GM12872 (cell line): ENCODE measurements around the gene CNIH3.

Experiments
- CTCF ChIP-seq: IDR thresholded peaks from 3 replicates; pipeline ENCODE4 v1.5.1; 2011; ENCODE audit warnings: low read depth, mild to moderate bottlenecking, low read length, moderate library complexity; ENCODE audit not compliant: insufficient read depth

CNIH3 gene

DNA sequence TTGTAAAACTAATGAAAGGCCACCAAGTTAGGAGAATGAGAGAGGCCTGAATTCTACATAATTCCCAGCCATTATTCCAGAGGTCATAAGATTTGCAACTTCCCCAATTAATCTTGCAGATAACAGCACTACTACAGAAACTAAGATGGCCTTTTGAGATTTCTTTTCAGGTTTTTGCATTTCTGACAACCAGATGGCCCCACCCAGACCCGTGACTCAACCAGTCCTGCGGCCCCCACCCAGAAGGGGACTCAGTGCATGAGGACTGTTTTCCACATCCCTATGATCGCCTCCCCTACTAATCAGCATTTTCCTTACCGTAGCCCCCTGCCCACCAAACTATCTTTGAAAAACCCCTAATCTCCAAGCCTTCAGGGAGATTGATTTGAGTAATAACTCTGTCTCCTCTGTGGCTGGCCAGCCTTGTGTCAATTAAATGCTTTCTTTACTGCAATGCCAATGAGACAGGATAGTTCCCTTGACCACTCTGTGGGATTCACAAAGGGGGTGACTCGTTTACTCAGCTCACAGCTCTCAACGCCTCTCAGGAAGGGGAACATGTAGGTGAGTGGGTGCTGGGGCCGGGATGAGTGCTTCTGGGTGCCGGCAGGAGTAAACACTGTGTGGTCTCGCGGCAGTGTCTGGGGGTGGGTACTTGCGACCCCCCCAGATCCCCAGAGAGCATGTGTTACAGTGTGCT lies 10.5 kb upstream of the CNIH3 start:
- no peak for TF ChIP-seq CTCF

DNA sequence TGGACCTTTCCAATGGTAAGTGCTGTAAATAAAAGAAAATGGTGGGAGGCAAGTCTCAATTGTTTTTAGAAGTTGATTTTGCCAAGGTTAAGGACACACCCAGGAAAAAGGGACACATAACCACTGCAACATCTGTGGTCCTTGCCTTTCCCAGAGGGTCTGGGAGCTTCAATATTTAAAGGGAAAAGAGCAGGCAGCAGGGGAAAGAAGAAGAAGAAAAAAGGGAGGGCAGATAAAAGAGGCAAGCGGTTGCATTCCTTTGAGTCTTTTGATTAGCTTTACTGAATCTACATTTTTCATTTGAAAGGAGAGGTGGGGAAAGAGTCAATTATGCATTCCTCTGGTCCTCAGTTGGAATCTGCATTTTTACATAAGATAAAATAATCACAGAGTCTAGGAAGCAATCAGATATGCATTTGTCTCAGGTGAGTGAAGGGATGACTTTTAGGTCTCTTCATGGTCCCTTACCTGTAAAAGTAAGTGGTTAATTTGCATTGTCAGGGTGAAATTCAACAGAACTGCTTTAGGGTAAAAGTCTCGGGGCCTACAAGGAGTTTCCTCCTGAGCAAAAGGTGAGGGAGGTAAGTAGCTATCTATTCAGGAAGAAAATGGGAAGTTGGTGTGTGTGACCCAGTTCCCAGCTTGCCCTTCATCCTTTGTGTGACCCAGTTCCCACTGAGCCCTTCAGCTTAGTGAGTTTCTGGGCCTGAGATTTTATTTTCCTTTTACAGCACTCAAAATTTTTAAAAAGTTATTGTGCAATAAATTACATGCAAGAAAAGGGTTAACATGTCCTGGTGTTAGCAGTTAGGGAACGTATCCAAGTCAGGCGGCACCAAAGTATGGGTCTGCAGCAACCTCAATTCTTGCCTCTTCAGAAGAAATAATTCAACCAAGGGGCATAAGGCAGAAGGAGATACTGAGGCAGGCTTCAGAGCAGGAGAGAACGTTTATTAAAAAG lies 8.6 kb upstream of the CNIH3 start:
- TF ChIP-seq CTCF: no peak

GRCh38 chr1:224609333-224609732 lies 6.8 kb upstream of the CNIH3 start:
- TF ChIP-seq CTCF: no peak

DNA sequence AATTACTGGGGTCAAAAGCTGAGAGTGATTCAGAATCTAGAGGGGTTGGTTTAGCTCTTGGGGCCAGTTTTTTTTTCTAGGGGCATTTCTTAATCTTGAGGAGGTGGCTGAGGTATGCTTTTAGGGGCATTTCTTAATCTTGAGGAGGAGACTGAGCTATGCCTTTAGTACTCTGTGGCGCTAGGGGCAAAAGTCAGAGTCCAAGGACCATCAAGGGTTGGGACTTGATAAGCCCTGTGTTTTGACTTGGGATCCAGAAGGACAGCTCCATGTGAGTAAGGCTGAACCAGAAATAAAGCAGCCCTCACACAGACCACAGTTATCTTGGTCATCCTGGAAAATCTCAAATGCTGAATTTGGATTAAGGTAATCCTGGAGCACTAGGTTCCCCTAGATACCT lies 3.9 kb upstream of the CNIH3 start:
- no peak for TF ChIP-seq CTCF

- no peak for TF ChIP-seq CTCF
Measured at GRCh38 chr1:224613486-224613885, 2.6 kb upstream of the CNIH3 start.

- no peak for TF ChIP-seq CTCF
Measured at GRCh38 chr1:224616756-224617409, 766 bp downstream of the CNIH3 start.
